HG03571 (cell line): Measurements from ENCODE around the gene GAS2L1.

Experiments used
- ATAC-seq: cut with Tn5 transposase; IDR thresholded peaks from one replicate; pipeline ENCODE4 v1.9.1; 2021; ENCODE audit not compliant: unreplicated experiment

The GAS2L1 gene

GRCh38 chr22:29306175-29306834, at the start of gene GAS2L1:
TSS of gene GAS2L1 (plus strand) at chr22:29306650. CDS start at chr22:29308106, 1,456 bp downstream.
- ATAC-seq: no peak

- ATAC-seq: no peak
Measured at GRCh38 chr22:29257751-29258181, 48.7 kb upstream of the GAS2L1 start.

GRCh38 chr22:29258407-29259252, 47.8 kb upstream of the GAS2L1 start:
- no peak for ATAC-seq

GRCh38 chr22:29259253-29259899, 47.1 kb upstream of the GAS2L1 start:
- ATAC-seq: no peak

- ATAC-seq: no peak
Measured at GRCh38 chr22:29260031-29260560, 46.4 kb upstream of the GAS2L1 start.

- ATAC-seq: no peak
Measured at GRCh38 chr22:29260601-29261315, 45.7 kb upstream of the GAS2L1 start.

- no peak for ATAC-seq
Measured at GRCh38 chr22:29263791-29264276, 42.6 kb upstream of the GAS2L1 start.

GRCh38 chr22:29265305-29265704, 41.1 kb upstream of the GAS2L1 start:
- no peak for ATAC-seq

- no peak for ATAC-seq
Measured at GRCh38 chr22:29265929-29266328, 40.5 kb upstream of the GAS2L1 start.

GRCh38 chr22:29266564-29267461, 39.6 kb upstream of the GAS2L1 start:
- ATAC-seq: no peak

GRCh38 chr22:29267462-29267857, 39.0 kb upstream of the GAS2L1 start:
- ATAC-seq: no peak

- ATAC-seq: peak; percentile 73
Measured at GRCh38 chr22:29267858-29268510, 38.5 kb upstream of the GAS2L1 start, which contains the start of the genes EWSR1 and RHBDD3. TSS of gene EWSR1 (plus strand) at chr22:29268268. CDS start at chr22:29268337, 69 bp downstream. TSS of gene RHBDD3 (minus strand) at chr22:29267981. CDS start at chr22:29265626, 2,355 bp downstream.

GRCh38 chr22:29268511-29269229, 37.8 kb upstream of the GAS2L1 start:
- peak; percentile 15 for ATAC-seq

GRCh38 chr22:29269230-29269604, 37.2 kb upstream of the GAS2L1 start:
- ATAC-seq: no peak

- no peak for ATAC-seq
Measured at GRCh38 chr22:29269731-29270474, 36.5 kb upstream of the GAS2L1 start.

GRCh38 chr22:29270475-29271271, 35.8 kb upstream of the GAS2L1 start:
- ATAC-seq: no peak

- ATAC-seq: no peak
Measured at GRCh38 chr22:29272624-29273023, 33.8 kb upstream of the GAS2L1 start.
